ENCODE results near the gene LCN6. TPM values are rescaled to one million over a fixed set of nuclear protein-coding genes. Genes with fewer than 3 reads are reported as not detected.

LCN6 gene
- total RNA-seq, 4 donors from 2014 or later = 16.2 to 31.4 (median 22.7) TPM

DNA sequence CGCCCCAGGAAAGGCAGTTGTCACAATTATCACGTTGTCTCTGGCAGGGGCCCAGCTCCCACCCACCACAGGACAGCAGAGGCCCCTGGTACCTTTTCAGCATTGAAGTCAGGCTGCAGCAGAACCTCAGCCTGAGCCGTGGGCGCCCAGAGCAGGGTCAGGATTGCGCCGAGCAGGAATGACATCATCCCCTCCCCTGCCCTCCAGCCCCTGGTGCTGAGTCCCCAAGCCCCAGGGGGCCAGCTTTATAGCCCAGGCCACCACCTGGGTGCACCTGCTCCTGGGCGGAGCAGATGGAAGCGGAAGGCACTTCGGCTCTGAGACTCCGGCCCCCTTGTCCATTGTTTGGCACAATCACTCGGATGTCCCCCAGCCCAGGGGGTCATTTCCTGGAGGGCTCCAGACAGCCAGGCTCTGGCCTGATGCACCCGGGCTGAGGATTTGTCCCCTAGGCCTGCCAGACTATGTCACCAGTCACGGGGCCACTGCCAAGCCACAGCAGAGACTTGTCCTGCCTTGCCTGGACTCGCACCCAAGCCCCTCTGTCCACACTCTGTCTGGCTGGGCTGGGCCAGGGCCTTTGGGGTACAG lies 16.1 kb upstream of the LCN6 start, which contains the start of gene LCN15:
Gene LCN15 (minus strand): TSS at position 218 of the 591 bp plus-strand sequence. CDS start 30 bp downstream, at position 188.
- Histone ChIP-seq H3K27ac (no peak within 1 kb of the TSS), H3K9me3 (no peaks in the 10 kb centered on the region), H3K4me1 (peaks cover 0 to 10% (median 0%) of the 10 kb centered on the region in 3 donors), H3K27me3 (peaks cover 72% of the 10 kb centered on the region), H3K4me3 (no peak within 1 kb of the TSS), H3K36me3 (no peaks in the 10 kb centered on the region)
- ATAC-seq = no peak
- WGBS, 2 donors (ENCODE audit: low coverage in 1 of 2) = no CpG with 5 or more reads among the region's 14 CpGs
- TF ChIP-seq, protein P1, sequence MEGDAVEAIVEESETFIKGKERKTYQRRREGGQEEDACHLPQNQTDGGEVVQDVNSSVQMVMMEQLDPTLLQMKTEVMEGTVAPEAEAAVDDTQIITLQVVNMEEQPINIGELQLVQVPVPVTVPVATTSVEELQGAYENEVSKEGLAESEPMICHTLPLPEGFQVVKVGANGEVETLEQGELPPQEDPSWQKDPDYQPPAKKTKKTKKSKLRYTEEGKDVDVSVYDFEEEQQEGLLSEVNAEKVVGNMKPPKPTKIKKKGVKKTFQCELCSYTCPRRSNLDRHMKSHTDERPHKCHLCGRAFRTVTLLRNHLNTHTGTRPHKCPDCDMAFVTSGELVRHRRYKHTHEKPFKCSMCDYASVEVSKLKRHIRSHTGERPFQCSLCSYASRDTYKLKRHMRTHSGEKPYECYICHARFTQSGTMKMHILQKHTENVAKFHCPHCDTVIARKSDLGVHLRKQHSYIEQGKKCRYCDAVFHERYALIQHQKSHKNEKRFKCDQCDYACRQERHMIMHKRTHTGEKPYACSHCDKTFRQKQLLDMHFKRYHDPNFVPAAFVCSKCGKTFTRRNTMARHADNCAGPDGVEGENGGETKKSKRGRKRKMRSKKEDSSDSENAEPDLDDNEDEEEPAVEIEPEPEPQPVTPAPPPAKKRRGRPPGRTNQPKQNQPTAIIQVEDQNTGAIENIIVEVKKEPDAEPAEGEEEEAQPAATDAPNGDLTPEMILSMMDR (IDR thresholded peaks at IDR 0.05) = no peak
- TF ChIP-seq POLR2AphosphoS5 (IDR thresholded peaks at IDR 0.05) (no peak), POLR2A (IDR thresholded peaks at IDR 0.05) (no peak), EP300 (IDR thresholded peaks at IDR 0.05) (no peak)

DNA sequence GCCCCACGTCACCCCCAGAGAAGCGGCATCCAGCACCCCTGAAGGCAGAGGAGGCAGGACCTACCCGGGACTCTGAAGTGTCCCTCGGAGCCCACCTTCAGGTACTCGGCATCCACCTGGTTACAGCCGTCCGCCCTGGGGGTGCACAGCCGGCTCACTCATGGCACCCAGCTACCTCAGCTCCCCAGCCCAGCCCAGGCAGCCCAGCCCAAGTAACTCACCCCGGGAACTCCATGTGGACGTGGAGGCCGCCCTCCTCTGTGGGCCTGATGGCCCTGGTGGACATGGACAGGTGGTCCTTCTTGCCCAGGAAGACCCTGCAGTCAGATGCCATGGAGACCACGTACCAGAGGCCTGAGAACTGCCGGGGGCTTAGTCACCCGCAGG lies 15.3 kb upstream of the LCN6 start:
- ATAC-seq = no peak
- TF ChIP-seq, protein P1 (IDR thresholded peaks at IDR 0.05) = no peak
- TF ChIP-seq POLR2A (IDR thresholded peaks at IDR 0.05) (no peak), EP300 (IDR thresholded peaks at IDR 0.05) (no peak), POLR2AphosphoS5 (IDR thresholded peaks at IDR 0.05) (no peak)
- no peaks in the 10 kb centered on the region for H3K36me3 ChIP-seq
- peaks cover 0 to 10% (median 0%) of the 10 kb centered on the region in 3 donors for H3K4me1 ChIP-seq
- peaks cover 78% of the 10 kb centered on the region for H3K27me3 ChIP-seq
- 60% methylated on average over 1 of the region's 14 CpGs; no CpG with 5 or more reads in 1 of the 2 donors for WGBS, 2 donors (ENCODE audit: low coverage in 1 of 2)
- no peak overlapping the region for H3K27ac ChIP-seq
- no peaks in the 10 kb centered on the region for H3K9me3 ChIP-seq
- H3K4me3 ChIP-seq = no peak overlapping the region

DNA sequence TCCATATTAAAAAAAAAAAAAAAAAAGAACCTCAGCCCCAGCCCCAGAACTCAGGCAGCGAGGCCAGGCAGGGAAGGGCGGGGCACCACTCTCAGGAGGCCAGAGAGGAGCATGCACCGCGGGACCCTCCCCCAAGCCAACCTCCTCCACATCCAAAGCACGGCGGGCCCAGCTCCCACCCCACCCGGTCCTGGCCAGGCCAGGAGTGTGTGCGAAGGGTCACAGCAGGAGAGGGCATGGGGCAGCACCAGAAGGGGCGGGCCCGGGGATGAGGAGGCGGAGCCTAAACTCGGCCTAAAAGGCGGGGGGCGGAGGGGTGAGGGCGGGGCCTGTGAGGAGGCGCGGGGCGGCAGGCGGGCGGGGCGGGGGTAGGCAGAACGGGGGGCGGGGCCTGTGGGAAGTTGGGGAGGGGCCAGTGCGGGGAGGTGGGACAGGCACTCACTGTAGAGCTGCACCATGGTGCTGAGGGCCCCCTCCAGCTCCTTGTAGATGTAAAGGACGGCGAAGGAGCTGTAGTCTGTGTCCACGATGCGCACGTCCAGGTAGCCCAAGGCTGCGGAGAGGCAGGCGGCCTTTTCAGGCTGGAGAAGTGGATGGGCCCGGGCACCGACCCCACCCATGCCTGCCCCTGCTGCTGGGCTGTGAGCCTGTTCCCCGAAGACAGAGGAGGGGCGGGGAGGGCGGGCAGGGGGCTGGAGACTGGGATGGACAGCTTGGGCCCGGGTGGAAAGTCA lies 14.8 kb upstream of the LCN6 start:
- Histone ChIP-seq H3K27me3 (peaks cover 76% of the 10 kb centered on the region), H3K4me3 (no peak overlapping the region), H3K9me3 (no peaks in the 10 kb centered on the region), H3K27ac (no peak overlapping the region), H3K4me1 (peaks cover 0 to 10% (median 0%) of the 10 kb centered on the region in 3 donors), H3K36me3 (no peaks in the 10 kb centered on the region)
- TF ChIP-seq, protein P1 (IDR thresholded peaks at IDR 0.05) = no peak
- TF ChIP-seq EP300 (IDR thresholded peaks at IDR 0.05) (no peak), POLR2A (IDR thresholded peaks at IDR 0.05) (no peak), POLR2AphosphoS5 (IDR thresholded peaks at IDR 0.05) (no peak)
- WGBS, 2 donors (ENCODE audit: low coverage in 1 of 2) = 25% methylated on average over 2 of the region's 37 CpGs; no CpG with 5 or more reads in 1 of the 2 donors
- ATAC-seq = peak; percentile 17

DNA sequence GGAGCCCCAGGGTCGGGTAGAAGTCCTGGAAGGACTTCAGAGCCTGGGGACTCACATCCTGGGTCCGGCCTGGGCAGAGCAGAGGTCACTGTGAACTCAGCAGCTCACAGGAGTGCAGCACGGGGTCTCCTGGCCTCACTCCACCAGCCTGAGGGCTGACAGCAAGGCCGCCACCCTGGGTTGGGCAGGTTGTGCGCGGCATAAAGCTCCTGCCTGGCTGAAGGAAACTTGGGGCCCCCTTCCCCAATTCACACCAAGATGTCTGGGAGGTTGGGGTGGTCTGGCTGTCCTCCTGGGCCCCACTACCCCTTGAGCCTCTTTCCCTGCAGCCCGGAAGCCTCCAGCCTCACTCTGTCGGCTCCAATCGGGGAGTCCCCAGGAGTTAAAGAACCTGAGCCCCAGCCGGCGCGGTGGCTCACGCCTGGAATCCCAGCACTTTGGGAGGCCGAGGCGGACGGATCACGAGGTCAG lies 13.9 kb upstream of the LCN6 start:
- no peak overlapping the region for H3K4me3 ChIP-seq
- H3K4me1 ChIP-seq = peaks cover 0 to 10% (median 0%) of the 10 kb centered on the region in 3 donors
- 92% methylated on average over 2 of the region's 17 CpGs; no CpG with 5 or more reads in 1 of the 2 donors for WGBS, 2 donors (ENCODE audit: low coverage in 1 of 2)
- H3K9me3 ChIP-seq = no peaks in the 10 kb centered on the region
- H3K36me3 ChIP-seq = no peaks in the 10 kb centered on the region
- TF ChIP-seq, protein P1 (IDR thresholded peaks at IDR 0.05) = no peak
- no peak for TF ChIP-seq POLR2A (IDR thresholded peaks at IDR 0.05)
- TF ChIP-seq POLR2AphosphoS5 (IDR thresholded peaks at IDR 0.05) = no peak
- TF ChIP-seq EP300 (IDR thresholded peaks at IDR 0.05) = no peak
- ATAC-seq = no peak
- no peak overlapping the region for H3K27ac ChIP-seq
- peaks cover 68% of the 10 kb centered on the region for H3K27me3 ChIP-seq
